Right renal pelvis (tissue), 4 donors: Measurements from ENCODE around the gene TRPV5. TPM values are rescaled to one million over a fixed set of nuclear protein-coding genes. Genes with fewer than 3 reads are reported as not detected.

Experiments
- DNase-seq, 4 donors: peaks; one replicate each; pipeline ENCODE4 v3.0.0-alpha.2; 2013; ENCODE audit warnings: low read depth in 4 of 4, low spot score in 3 of 4, missing footprints in 1 of 4
- polyA plus RNA-seq, 4 donors: library from polyadenylated mRNA; unstranded; fragments of 120-200 nt; gene quantifications; one replicate each; pipeline ENCODE4 v1.2.1, GENCODE V29; 2013; ENCODE audit not compliant: insufficient read length in 4 of 4

The TRPV5 gene
- polyA plus RNA-seq, 4 donors = 0.58 to 1.5 (median 0.81) TPM

- no peak for DNase-seq
Observed at GRCh38 chr7:142873281-142873784, 60.2 kb downstream of the TRPV5 start.

GRCh38 chr7:142872106-142872675 is 61.4 kb downstream of the TRPV5 start:
- DNase-seq = no peak

- DNase-seq = no peak
Observed at GRCh38 chr7:142871260-142872105, 62.1 kb downstream of the TRPV5 start.

- DNase-seq = no peak
Observed at GRCh38 chr7:142870566-142871259, 62.8 kb downstream of the TRPV5 start.

GRCh38 chr7:142870147-142870559 is 63.4 kb downstream of the TRPV5 start:
- no peak for DNase-seq

- DNase-seq = no peak
Observed at GRCh38 chr7:142869434-142869833, 64.1 kb downstream of the TRPV5 start.

GRCh38 chr7:142868986-142869415 is 64.5 kb downstream of the TRPV5 start:
- no peak for DNase-seq

GRCh38 chr7:142868188-142868985 is 65.2 kb downstream of the TRPV5 start:
- no peak for DNase-seq

- no peak for DNase-seq
Observed at GRCh38 chr7:142867398-142868187, 66.0 kb downstream of the TRPV5 start.

GRCh38 chr7:142867097-142867378 is 66.5 kb downstream of the TRPV5 start:
- DNase-seq = no peak

- DNase-seq = no peak
Observed at GRCh38 chr7:142866361-142867096, 67.0 kb downstream of the TRPV5 start.

- DNase-seq = no peak
Observed at GRCh38 chr7:142865766-142866165, 67.8 kb downstream of the TRPV5 start.

- no peak for DNase-seq
Observed at GRCh38 chr7:142864980-142865747, 68.4 kb downstream of the TRPV5 start.

- no peak for DNase-seq
Observed at GRCh38 chr7:142863891-142864685, 69.5 kb downstream of the TRPV5 start.

GRCh38 chr7:142862786-142863400 is 70.7 kb downstream of the TRPV5 start:
- DNase-seq = no peak

- DNase-seq = no peak
Observed at GRCh38 chr7:142862351-142862750, 71.2 kb downstream of the TRPV5 start.

- no peak for DNase-seq
Observed at GRCh38 chr7:142860968-142861367, 72.6 kb downstream of the TRPV5 start.
